HFFc6 (cell line): ENCODE data around the gene SPRYD3. TPM values are rescaled to one million over a fixed set of nuclear protein-coding genes. Genes with fewer than 3 reads are reported as not detected.

Experiments
- DNase-seq: peaks from one replicate; pipeline ENCODE4 v3.0.0-alpha.2; 2018
- H3K27ac Mint-ChIP-seq: 2 replicates; pipeline ENCODE4 v1.8.0; 2020; ENCODE audit warnings: mild to moderate bottlenecking, mixed read lengths
- H3K27me3 Mint-ChIP-seq: 2 replicates; pipeline ENCODE4 v1.8.0; 2021; ENCODE audit warnings: mild to moderate bottlenecking, moderate library complexity, mixed read lengths; ENCODE audit not compliant: insufficient read depth
- H3K36me3 Mint-ChIP-seq: 2 replicates; pipeline ENCODE4 v1.8.0; 2021; ENCODE audit warnings: low read depth, mixed read lengths
- H3K4me1 Mint-ChIP-seq: 2 replicates; pipeline ENCODE4 v1.8.0; 2020; ENCODE audit warnings: low read depth, mixed read lengths
- H3K4me3 Mint-ChIP-seq: 2 replicates; pipeline ENCODE4 v1.8.0; 2020; ENCODE audit warnings: mild to moderate bottlenecking, moderate library complexity, mixed read lengths
- H3K9me3 Mint-ChIP-seq: 2 replicates; pipeline ENCODE4 v1.8.0; 2020; ENCODE audit warnings: mild to moderate bottlenecking, mixed read lengths
- total RNA-seq, 6 experiments: library from RNA; stranded (reverse); fragmentation: NEBNext Ultra II Directional; extraction: Animal tissue kit (Norgen Biotek cat#: 25700); gene quantifications; 2 replicates in 1 of 6; 3 replicates in 5 of 6; pipeline ENCODE4 v1.2.3, GENCODE V29; 2021
- TF ChIP-seq, protein P1 (sequence below): fragments of 200-600 bp; sonication (generic); IDR thresholded peaks from 2 replicates; pipeline ENCODE4 v1.5.0; 2021; ENCODE audit warnings: antibody characterized with exemption, mild to moderate bottlenecking

Gene SPRYD3
- total RNA-seq, 6 experiments from 2014 or later, result 50.5 to 59.4 (median 54.9) TPM

DNA sequence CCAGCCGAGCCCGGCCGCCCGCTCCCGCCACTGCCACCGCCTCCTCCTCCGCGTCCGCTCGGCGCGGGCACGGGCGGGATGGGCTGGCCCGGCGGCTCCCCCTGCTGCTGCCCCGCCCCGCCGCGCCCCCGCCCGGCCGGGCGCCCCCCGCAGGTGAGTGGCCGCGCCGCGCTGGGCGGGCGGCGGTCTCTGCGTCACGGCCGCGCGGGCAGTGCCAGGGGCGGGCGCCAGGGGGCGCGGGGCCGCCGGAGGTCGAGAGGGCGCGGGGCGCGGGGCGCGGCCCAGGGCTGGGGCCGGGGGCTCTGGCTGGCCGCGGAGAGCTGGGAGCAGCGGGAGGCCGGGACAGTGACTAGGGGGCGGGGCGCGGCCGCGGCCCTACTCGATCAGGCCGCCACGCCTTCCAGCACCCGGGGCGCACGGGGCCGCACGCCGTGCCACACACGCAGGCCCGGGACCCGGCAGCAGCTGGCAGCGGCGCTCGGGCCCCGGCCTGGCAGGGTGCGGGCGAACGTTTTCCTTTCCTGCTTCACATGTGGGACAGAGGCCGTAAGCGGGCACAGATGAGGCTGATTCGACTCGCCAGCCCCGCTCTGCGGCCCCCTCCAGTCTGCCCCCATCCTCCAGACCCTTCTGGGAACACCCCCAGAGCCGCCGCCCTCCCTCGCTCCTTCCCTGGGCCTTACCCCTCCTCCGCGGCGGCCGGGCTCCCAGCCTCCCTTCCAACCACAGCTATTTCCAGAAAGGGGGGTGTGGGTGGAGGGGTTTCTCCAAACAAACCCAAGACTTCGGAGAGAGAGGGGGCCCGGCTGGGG lies 31.8 kb downstream of the SPRYD3 start:
- H3K9me3 Mint-ChIP-seq, result no peaks in the 10 kb centered on the region
- H3K36me3 Mint-ChIP-seq, result peaks cover 19% of the 10 kb centered on the region; the same call in 1 of the 2 replicates
- peak overlapping the region; percentile 94 for H3K4me3 Mint-ChIP-seq
- peak overlapping the region; percentile 97 for H3K27ac Mint-ChIP-seq
- TF ChIP-seq, protein P1, sequence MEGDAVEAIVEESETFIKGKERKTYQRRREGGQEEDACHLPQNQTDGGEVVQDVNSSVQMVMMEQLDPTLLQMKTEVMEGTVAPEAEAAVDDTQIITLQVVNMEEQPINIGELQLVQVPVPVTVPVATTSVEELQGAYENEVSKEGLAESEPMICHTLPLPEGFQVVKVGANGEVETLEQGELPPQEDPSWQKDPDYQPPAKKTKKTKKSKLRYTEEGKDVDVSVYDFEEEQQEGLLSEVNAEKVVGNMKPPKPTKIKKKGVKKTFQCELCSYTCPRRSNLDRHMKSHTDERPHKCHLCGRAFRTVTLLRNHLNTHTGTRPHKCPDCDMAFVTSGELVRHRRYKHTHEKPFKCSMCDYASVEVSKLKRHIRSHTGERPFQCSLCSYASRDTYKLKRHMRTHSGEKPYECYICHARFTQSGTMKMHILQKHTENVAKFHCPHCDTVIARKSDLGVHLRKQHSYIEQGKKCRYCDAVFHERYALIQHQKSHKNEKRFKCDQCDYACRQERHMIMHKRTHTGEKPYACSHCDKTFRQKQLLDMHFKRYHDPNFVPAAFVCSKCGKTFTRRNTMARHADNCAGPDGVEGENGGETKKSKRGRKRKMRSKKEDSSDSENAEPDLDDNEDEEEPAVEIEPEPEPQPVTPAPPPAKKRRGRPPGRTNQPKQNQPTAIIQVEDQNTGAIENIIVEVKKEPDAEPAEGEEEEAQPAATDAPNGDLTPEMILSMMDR, result peak; percentile 46
- DNase-seq, result peak; percentile 56
- peaks cover 73% of the 10 kb centered on the region for H3K4me1 Mint-ChIP-seq
- peaks cover 10% of the 10 kb centered on the region for H3K27me3 Mint-ChIP-seq

DNA sequence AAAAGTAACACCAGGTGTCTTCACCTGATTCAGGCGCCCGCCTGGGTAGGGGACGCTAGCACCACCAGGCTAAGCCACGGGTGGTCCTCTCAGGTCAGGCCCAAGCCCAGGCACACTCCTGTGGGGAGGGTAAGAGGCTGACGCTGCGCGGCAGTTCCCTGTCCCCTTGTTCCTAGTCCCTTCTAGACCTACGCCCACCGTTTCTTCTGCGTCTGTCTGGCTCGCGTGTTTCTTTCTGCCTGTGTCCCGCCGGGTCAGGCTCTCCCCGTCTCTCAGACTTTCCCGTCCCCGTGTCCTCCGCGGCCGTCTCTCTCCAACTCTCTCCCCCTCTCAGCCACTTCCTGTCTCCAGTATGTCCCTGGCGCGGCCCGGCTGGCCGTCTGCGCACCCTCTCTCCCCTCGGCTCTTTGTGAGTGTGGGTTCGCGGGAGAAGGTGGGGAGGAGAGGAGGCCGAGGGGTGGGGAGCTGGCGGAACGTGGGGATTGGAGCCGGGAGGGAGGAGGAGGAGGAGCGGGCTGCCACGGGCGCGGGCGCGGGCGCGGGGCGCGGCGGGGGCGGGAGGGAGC lies 32.5 kb downstream of the SPRYD3 start:
- peak overlapping the region; percentile 94 for H3K4me3 Mint-ChIP-seq
- no peaks in the 10 kb centered on the region for H3K9me3 Mint-ChIP-seq
- TF ChIP-seq, protein P1, result no peak
- peak overlapping the region; percentile 98 for H3K27ac Mint-ChIP-seq
- H3K4me1 Mint-ChIP-seq, result peaks cover 66% of the 10 kb centered on the region
- H3K36me3 Mint-ChIP-seq, result peaks cover 19% of the 10 kb centered on the region; the same call in 1 of the 2 replicates
- peaks cover 10% of the 10 kb centered on the region for H3K27me3 Mint-ChIP-seq
- peak; percentile 85 for DNase-seq

DNA sequence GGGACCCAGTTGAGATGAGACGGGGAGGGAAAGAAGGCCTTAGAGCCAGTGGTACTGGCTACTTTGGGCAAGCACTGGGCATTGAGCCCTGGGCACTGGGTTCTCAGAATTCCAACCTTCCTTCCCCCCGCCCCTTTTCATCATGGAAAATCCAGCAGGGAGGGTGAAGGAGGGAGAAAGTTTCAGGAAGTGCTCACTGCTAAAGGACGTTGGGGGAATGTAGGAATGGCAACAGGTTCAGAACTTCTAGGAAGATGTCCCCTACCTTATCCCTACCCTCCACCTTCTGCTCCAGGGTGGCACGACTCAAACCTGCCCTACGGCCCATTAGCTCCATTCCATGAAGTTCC lies 33.5 kb downstream of the SPRYD3 start:
- TF ChIP-seq, protein P1, result no peak
- Mint-ChIP-seq H3K36me3 (peaks cover 19% of the 10 kb centered on the region; the same call in 1 of the 2 replicates), H3K27ac (peak overlapping the region; percentile 98), H3K9me3 (no peaks in the 10 kb centered on the region), H3K4me3 (peak overlapping the region; percentile 94), H3K4me1 (peaks cover 55% of the 10 kb centered on the region), H3K27me3 (peaks cover 10% of the 10 kb centered on the region)
- no peak for DNase-seq

DNA sequence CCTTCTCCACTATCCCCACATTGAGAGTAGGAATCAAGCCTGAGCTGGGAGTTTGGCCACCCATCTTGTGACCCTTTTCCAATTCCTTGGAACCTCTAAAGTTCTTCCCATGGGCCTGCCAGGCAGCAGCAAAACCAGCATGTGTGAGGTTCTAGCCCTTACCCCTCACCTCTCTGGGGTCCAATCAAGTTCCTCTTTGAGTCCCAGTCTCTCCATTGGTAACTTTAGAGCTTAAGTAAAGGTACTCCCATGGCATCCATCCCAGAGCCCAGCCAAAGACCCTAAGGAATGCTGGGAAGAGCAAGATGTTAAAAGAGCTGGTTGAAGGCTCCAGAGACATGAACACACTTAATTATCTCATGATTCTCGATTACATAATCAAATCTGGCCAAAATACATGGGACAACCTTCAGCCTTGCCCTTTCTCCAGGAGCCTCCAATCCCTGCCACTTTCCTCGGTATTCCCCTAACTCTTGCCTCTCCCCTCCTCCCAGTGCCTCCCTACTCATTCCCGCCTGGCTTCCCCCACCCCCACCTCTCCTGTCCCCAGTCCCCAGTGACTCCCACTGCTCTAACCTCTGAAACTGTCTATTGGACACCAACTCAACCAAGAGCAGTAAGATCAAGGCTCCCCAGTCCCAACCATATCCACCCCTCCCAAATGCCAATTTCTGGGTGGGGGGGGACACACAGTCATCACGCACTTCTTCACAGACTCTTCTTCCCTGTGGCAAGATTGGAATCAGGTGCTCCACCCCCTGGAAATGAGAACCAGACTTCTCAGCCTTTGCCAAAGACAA lies 34.1 kb downstream of the SPRYD3 start:
- peak overlapping the region; percentile 94 for H3K4me3 Mint-ChIP-seq
- H3K36me3 Mint-ChIP-seq, result peaks cover 19% of the 10 kb centered on the region
- TF ChIP-seq, protein P1, result no peak
- no peak for DNase-seq
- H3K4me1 Mint-ChIP-seq, result peaks cover 51% of the 10 kb centered on the region
- H3K27me3 Mint-ChIP-seq, result peaks cover 10% of the 10 kb centered on the region
- H3K9me3 Mint-ChIP-seq, result no peaks in the 10 kb centered on the region
- H3K27ac Mint-ChIP-seq, result peak overlapping the region; percentile 98

DNA sequence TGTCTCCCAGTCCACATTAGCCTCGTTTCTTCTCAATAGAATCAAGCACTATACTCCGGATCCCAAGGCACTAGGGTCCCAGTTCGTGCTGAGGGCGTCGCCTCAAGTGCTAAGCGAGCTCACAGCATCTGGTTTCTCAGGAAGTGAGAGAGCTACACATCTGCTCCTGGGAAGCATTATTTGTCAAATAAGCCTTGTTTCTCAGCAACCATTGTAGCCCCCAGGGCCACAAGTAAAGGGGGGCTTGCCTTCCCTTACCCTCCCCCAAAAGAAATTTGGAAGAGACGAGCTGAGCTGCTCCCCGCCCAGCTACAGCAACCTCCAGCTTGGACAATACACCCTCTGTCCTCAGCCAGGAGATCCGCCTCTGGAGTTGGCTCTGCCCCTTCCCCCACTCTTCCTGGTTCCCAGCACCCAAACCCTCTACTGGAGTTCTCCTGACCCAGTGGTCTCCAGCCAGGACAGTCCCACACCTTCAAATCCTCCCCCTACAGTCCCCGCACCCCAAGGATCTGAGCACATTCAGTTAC lies 35.1 kb downstream of the SPRYD3 start:
- Mint-ChIP-seq H3K9me3 (no peaks in the 10 kb centered on the region), H3K36me3 (peaks cover 26% of the 10 kb centered on the region), H3K27ac (peak overlapping the region; percentile 43; the same call in 1 of the 2 replicates), H3K4me1 (peaks cover 49% of the 10 kb centered on the region), H3K27me3 (peaks cover 10% of the 10 kb centered on the region), H3K4me3 (peak overlapping the region; percentile 36)
- TF ChIP-seq, protein P1, result no peak
- no peak for DNase-seq
